ENCODE results near the gene COL8A1. TPM values are rescaled to one million over a fixed set of nuclear protein-coding genes. Genes with fewer than 3 reads are reported as not detected.

COL8A1 gene
- total RNA-seq, 1 donor from 2014 or later = 0.09 TPM

- Mint-ChIP-seq H3K4me3 (no peak overlapping the region), H3K27me3 (peaks cover 44% of the 10 kb centered on the region), H3K27ac (no peak overlapping the region), H3K36me3 (ENCODE audit: low read depth) (no peaks in the 10 kb centered on the region), H3K9me3 (no peaks in the 10 kb centered on the region), H3K4me1 (peaks cover 3% of the 10 kb centered on the region)
- no peak for DNase-seq
- no peak for TF ChIP-seq CTCF (IDR thresholded peaks at IDR 0.05)
- ChIA-PET POLR2A (no interaction called here), CTCF (no interaction called here)
- intact Hi-C loops (cut with micrococcal nuclease) = no loop called here
- ATAC-seq (ENCODE audit: low read depth) = no peak
Measured at GRCh38 chr3:99639579-99639978, 1.2 kb downstream of the COL8A1 start.

DNA sequence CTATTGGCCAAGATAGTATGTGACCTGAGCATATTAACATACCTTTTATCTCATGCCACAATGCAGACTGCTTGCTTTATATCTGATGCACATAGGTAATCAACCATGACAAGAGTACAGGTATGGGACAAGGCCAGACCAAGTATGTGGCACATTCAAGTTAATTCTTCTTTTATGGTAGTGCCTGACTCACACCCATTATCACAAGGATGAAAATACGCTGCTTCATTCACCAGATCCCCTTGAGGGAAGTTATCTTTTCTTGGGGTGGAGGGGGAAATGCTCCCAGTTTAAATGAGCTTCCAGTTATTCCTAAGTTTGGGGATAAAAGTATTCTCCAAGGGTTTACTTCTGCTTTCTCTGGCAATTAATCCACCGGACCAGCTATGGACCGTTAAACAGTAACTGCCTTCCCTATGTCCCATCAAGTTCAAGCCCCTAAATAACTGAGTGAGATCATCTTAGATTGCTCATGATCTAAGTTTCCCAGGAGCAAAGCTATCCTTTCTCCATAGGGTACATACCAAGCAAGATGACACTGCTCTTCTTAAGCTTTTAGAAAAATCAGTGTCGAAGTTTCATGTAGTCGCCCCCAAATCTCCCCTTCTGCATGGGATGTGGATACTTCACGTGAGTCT, 1.9 kb downstream of the COL8A1 start:
- Mint-ChIP-seq H3K27ac (no peak overlapping the region), H3K4me1 (peaks cover 3% of the 10 kb centered on the region), H3K27me3 (peaks cover 41% of the 10 kb centered on the region), H3K36me3 (ENCODE audit: low read depth) (no peaks in the 10 kb centered on the region), H3K4me3 (no peak overlapping the region), H3K9me3 (no peaks in the 10 kb centered on the region)
- TF ChIP-seq CTCF (IDR thresholded peaks at IDR 0.05) = no peak
- DNase-seq = no peak
- CTCF ChIA-PET = no interaction called here
- intact Hi-C loops (cut with micrococcal nuclease) = no loop called here
- no peak for ATAC-seq (ENCODE audit: low read depth)
- POLR2A ChIA-PET = no interaction called here

DNA sequence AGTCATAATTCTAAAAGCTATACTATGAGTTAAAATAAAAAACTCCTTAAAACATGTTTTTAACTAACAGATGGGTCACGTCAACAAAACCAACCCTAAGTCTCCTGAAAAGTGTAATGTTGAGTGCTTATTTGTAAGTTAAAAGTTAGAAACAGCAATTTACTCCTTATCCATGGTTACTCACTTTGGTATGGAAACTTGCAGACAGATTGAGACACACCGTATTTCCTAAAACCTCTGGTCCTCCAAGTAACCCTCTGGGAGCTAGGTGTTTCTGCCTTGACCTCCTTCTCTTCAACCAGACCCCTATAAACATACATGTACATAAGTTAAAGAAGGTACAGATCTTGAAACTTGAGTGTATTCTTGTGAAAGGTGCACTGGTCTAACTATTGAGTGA, 3.1 kb downstream of the COL8A1 start:
- peaks cover 36% of the 10 kb centered on the region for H3K27me3 Mint-ChIP-seq
- ATAC-seq (ENCODE audit: low read depth) (no peak), DNase-seq (no peak)
- H3K27ac Mint-ChIP-seq = no peak overlapping the region
- no peaks in the 10 kb centered on the region for H3K36me3 Mint-ChIP-seq (ENCODE audit: low read depth)
- no peak overlapping the region for H3K4me3 Mint-ChIP-seq
- no peak for TF ChIP-seq CTCF (IDR thresholded peaks at IDR 0.05)
- peaks cover 3% of the 10 kb centered on the region for H3K4me1 Mint-ChIP-seq
- H3K9me3 Mint-ChIP-seq = no peaks in the 10 kb centered on the region
- intact Hi-C loops (cut with micrococcal nuclease) = no loop called here
- POLR2A ChIA-PET = no interaction called here
- CTCF ChIA-PET = no interaction called here

- intact Hi-C loops (cut with micrococcal nuclease) = no loop called here
- Mint-ChIP-seq H3K36me3 (ENCODE audit: low read depth) (no peaks in the 10 kb centered on the region), H3K27me3 (peaks cover 36% of the 10 kb centered on the region), H3K4me1 (peaks cover 3% of the 10 kb centered on the region), H3K27ac (no peak overlapping the region), H3K4me3 (no peak overlapping the region), H3K9me3 (no peaks in the 10 kb centered on the region)
- no peak for ATAC-seq (ENCODE audit: low read depth)
- POLR2A ChIA-PET = no interaction called here
- no peak for TF ChIP-seq CTCF (IDR thresholded peaks at IDR 0.05)
- DNase-seq = no peak
- CTCF ChIA-PET = no interaction called here
Measured at GRCh38 chr3:99641982-99642381, 3.6 kb downstream of the COL8A1 start.

DNA sequence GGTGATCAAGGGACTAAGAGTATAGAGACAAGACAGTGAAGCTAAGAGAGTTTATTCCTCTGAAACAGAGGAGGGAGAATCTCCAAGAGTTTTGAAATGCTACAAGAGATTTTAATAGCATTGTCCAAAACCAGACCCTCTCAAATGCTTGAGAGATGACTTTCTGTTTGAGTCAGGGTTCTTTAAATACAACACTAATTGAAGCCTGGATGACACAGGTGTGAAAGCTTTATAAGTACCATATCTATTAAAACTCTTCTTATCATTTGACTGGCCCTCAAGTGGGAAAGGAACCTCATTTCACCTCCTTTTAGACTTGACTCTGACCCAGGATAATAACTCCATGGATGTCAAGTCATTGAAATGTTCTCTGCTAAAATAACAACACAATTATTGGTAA, 5.6 kb downstream of the COL8A1 start:
- no peak for TF ChIP-seq CTCF (IDR thresholded peaks at IDR 0.05)
- ChIA-PET CTCF (no interaction called here), POLR2A (no interaction called here)
- H3K4me3 Mint-ChIP-seq = no peak overlapping the region
- no peak for ATAC-seq (ENCODE audit: low read depth)
- H3K27me3 Mint-ChIP-seq = peaks cover 19% of the 10 kb centered on the region
- DNase-seq = no peak
- intact Hi-C loops (cut with micrococcal nuclease) = no loop called here
- H3K4me1 Mint-ChIP-seq = no peaks in the 10 kb centered on the region
- H3K27ac Mint-ChIP-seq = no peak overlapping the region
- no peaks in the 10 kb centered on the region for H3K9me3 Mint-ChIP-seq
- H3K36me3 Mint-ChIP-seq (ENCODE audit: low read depth) = no peaks in the 10 kb centered on the region

Data from activated B cell treated with CpG ODN at 0.5 μM for 24 hours (primary cell).